Measurements from ENCODE around the gene DHX32.

GRCh38 chr10:125802739-125803138 is 78.4 kb downstream of the DHX32 start:
- TF ChIP-seq SNAI2 (CRISPR knock-in tag; IDR thresholded peaks at IDR 0.05) (no peak), PATZ1 (CRISPR knock-in tag; IDR thresholded peaks at IDR 0.05; ENCODE audit: borderline replicate concordance) (no peak), PPARA (CRISPR knock-in tag; IDR thresholded peaks at IDR 0.05; ENCODE audit: borderline replicate concordance) (no peak), RARB (CRISPR knock-in tag; IDR thresholded peaks at IDR 0.05) (no peak), TOX (CRISPR knock-in tag; IDR thresholded peaks at IDR 0.05; ENCODE audit: borderline replicate concordance) (no peak), ESRRG (CRISPR knock-in tag; IDR thresholded peaks at IDR 0.05) (no peak), ZFP3 (CRISPR knock-in tag; IDR thresholded peaks at IDR 0.05) (no peak), ZFP30 (CRISPR knock-in tag; IDR thresholded peaks at IDR 0.05) (no peak), BACH2 (CRISPR knock-in tag; IDR thresholded peaks at IDR 0.05; ENCODE audit: borderline replicate concordance) (no peak), ISL1 (CRISPR knock-in tag; IDR thresholded peaks at IDR 0.05) (no peak), TSHZ2 (CRISPR knock-in tag; IDR thresholded peaks at IDR 0.05) (no peak), ARNTL (CRISPR knock-in tag; IDR thresholded peaks at IDR 0.05; ENCODE audit: borderline replicate concordance, low read depth) (no peak)
- TF ChIP-seq, protein P1, sequence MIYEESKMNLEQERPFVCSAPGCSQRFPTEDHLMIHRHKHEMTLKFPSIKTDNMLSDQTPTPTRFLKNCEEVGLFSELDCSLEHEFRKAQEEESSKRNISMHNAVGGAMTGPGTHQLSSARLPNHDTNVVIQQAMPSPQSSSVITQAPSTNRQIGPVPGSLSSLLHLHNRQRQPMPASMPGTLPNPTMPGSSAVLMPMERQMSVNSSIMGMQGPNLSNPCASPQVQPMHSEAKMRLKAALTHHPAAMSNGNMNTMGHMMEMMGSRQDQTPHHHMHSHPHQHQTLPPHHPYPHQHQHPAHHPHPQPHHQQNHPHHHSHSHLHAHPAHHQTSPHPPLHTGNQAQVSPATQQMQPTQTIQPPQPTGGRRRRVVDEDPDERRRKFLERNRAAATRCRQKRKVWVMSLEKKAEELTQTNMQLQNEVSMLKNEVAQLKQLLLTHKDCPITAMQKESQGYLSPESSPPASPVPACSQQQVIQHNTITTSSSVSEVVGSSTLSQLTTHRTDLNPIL (CRISPR knock-in tag; IDR thresholded peaks at IDR 0.05; ENCODE audit: low read depth) = no peak

Data from SK-N-SH treated with all-trans-retinoic acid at 6 μM for 48 hours (cell line).